GM12892 (cell line): ENCODE measurements around the gene TP53INP2.

Experiments used
- POLR2A ChIP-seq: IDR thresholded peaks from 2 replicates; pipeline ENCODE4 v1.6.1; 2011; ENCODE audit warnings: low read depth, low read length, control low read depth
- POLR2AphosphoS5 ChIP-seq: IDR thresholded peaks from 2 replicates; pipeline ENCODE4 v1.6.1; 2011; ENCODE audit warnings: low read depth, low read length, control low read depth
- TAF1 ChIP-seq: IDR thresholded peaks from 2 replicates; pipeline ENCODE4 v1.6.1; 2011; ENCODE audit warnings: low read depth, mild to moderate bottlenecking, control low read depth, low read length, borderline replicate concordance

DNA sequence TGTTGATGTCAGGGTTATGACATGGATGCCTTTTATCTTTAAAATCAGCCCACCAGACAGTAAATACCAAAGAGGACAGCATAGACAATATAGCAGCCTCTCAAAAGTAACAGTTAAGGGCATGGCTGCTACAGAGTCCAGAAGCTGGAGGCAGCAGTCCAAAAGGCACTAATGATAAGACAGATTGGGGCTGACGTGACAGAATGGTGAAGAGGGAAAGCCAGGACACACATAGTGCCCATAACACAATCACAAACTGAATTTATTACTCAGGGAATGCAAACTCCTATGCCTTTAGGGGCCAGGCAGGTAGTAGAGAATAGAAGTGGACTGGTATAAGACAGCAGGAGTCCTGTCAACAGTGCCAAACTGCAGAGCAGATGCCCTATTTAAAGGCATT is 40.7 kb downstream of the TP53INP2 start:
- TF ChIP-seq POLR2AphosphoS5 (no peak), POLR2A (no peak), TAF1 (no peak)
